GM23248 (cell line): ENCODE results near the gene PLCG1. TPM values are rescaled to one million over a fixed set of nuclear protein-coding genes. Genes with fewer than 3 reads are reported as not detected.

Experiments used
- DNase-seq: peaks from one replicate; pipeline ENCODE4 v3.0.0-alpha.2; 2015
- H2AFZ ChIP-seq: fragments of 200-600 bp; sonication (generic); 2 replicates; pipeline ENCODE4 v1.6.1; 2016; ENCODE audit warnings: antibody characterized with exemption
- H3F3A ChIP-seq: fragments of 200-600 bp; sonication (generic); 2 replicates; pipeline ENCODE4 v1.6.1; 2016; ENCODE audit warnings: mild to moderate bottlenecking, antibody characterized with exemption, mixed run types; ENCODE audit not compliant: insufficient read depth
- H3K27ac ChIP-seq: fragments of 200-600 bp; sonication (generic); 2 replicates; pipeline ENCODE4 v1.5.1; 2016; ENCODE audit warnings: mild to moderate bottlenecking
- H3K27me3 ChIP-seq: fragments of 200-600 bp; sonication (generic); replicated peaks from 2 replicates; pipeline ENCODE4 v1.6.1; 2016; ENCODE audit warnings: mild to moderate bottlenecking; ENCODE audit not compliant: insufficient read depth
- H3K36me3 ChIP-seq: fragments of 200-600 bp; sonication (generic); 2 replicates; pipeline ENCODE4 v1.6.1; 2016; ENCODE audit warnings: low read depth, mild to moderate bottlenecking
- H3K4me1 ChIP-seq: fragments of 200-600 bp; sonication (generic); 2 replicates; pipeline ENCODE4 v1.6.1; 2016; ENCODE audit warnings: mild to moderate bottlenecking; ENCODE audit not compliant: insufficient read depth
- H3K4me2 ChIP-seq: fragments of 200-600 bp; sonication (generic); one replicate; pipeline ENCODE4 v1.6.1; 2016; ENCODE audit warnings: mild to moderate bottlenecking; ENCODE audit not compliant: unreplicated experiment
- H3K4me3 ChIP-seq: fragments of 200-600 bp; sonication (generic); 2 replicates; pipeline ENCODE4 v1.5.1; 2016; ENCODE audit warnings: mild to moderate bottlenecking
- H3K79me2 ChIP-seq: fragments of 200-600 bp; sonication (generic); 2 replicates; pipeline ENCODE4 v1.6.1; 2016; ENCODE audit warnings: mild to moderate bottlenecking; ENCODE audit not compliant: insufficient read depth
- H3K9ac ChIP-seq: fragments of 200-600 bp; sonication (generic); 2 replicates; pipeline ENCODE4 v1.6.1; 2016; ENCODE audit warnings: mild to moderate bottlenecking
- H3K9me2 ChIP-seq: fragments of 200-600 bp; sonication (generic); 2 replicates; pipeline ENCODE4 v1.6.1; 2016; ENCODE audit warnings: mixed run types, mild to moderate bottlenecking, moderate library complexity; ENCODE audit not compliant: insufficient read depth
- H3K9me3 ChIP-seq: fragments of 200-600 bp; sonication (generic); one replicate; pipeline ENCODE4 v1.6.1; 2017; ENCODE audit warnings: low read depth
- H4K20me1 ChIP-seq: fragments of 200-600 bp; sonication (generic); 2 replicates; pipeline ENCODE4 v1.6.0; 2016; ENCODE audit not compliant: insufficient read depth
- EZH2 ChIP-seq: fragments of 200-600 bp; sonication (generic); IDR thresholded peaks from 2 replicates; pipeline ENCODE4 v1.6.1; 2018; ENCODE audit warnings: antibody characterized with exemption, mild to moderate bottlenecking; ENCODE audit not compliant: insufficient read depth, poor library complexity, severe bottlenecking
- EZH2phosphoT487 ChIP-seq: fragments of 200-600 bp; sonication (generic); IDR thresholded peaks from 2 replicates; pipeline ENCODE4 v1.6.1; 2018; ENCODE audit warnings: antibody characterized with exemption, moderate library complexity, mild to moderate bottlenecking, low read depth; ENCODE audit not compliant: insufficient read depth
- WGBS, 2 experiments: methylation state at CpG; one replicate each; pipeline ENCODE4 v1.1.6; 2015 to 2017; ENCODE audit warnings: low lambda C conversion rate in 2 of 2, low coverage in 1 of 2; ENCODE audit errors: missing lambda C conversion rate in 2 of 2; 5-methylcytosine and 5-hydroxymethylcytosine counted together
- in situ Hi-C: fragments of 300-500 bp; cut with MboI; formaldehyde crosslinking; loops from 2 replicates; pipeline ENCODE4 v1.15.0; 2020
- polyA plus RNA-seq: library from polyadenylated mRNA; unstranded; fragments of >200 nt; fragmentation: Nextera tagmentation; extraction: Ambion mirVana; gene quantifications from 2 replicates; pipeline ENCODE4 v1.2.1, GENCODE V29; 2016
- total RNA-seq: library from RNA; depleted of rRNA; stranded (reverse); fragments of >200 nt; shearing (Covaris generic); gene quantifications from 2 replicates; pipeline ENCODE4 v1.2.3, GENCODE V29; 2014

PLCG1 gene
- total and polyA plus RNA-seq, 2 experiments from 2014 or later = 8.3 to 32.6 TPM

DNA sequence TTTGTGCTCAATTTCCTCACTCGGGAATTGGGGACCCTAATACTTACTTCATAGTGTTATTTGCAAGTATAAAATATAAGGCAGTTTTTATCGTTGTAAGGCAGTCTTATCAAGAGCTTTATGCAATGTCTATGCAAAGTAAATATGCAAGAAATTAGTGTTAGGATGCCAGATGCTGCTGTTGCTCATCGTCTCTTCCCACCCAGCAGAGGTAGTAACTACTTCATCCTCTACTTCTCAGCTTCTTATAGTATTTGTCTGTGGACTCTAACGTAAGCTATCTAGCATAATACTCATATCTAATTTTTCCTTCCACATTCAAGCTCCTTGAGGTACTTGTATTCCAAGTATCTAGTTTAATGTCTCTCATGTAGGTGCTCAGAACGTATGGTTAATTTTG lies 11.6 kb downstream of the PLCG1 start:
- Histone ChIP-seq H3K36me3 (no peaks in the 10 kb centered on the region), H3K9ac (no peak overlapping the region), H2AFZ (no peak overlapping the region), H3K4me1 (peaks cover 19% of the 10 kb centered on the region), H3K27me3 (no peaks in the 10 kb centered on the region), H3K4me3 (no peak overlapping the region), H4K20me1 (peaks cover 5% of the 10 kb centered on the region; the same call in 1 of the 2 replicates), H3K9me2 (no peaks in the 10 kb centered on the region), H3K79me2 (peaks cover 100% of the 10 kb centered on the region), H3K27ac (no peak overlapping the region), H3K4me2 (no peak overlapping the region), H3F3A (no peaks in the 10 kb centered on the region), H3K9me3 (no peaks in the 10 kb centered on the region)
- in situ Hi-C loops = no loop called here
- 65 to 77% methylated on average over 5 of the region's 5 CpGs for WGBS, 2 experiments
- DNase-seq = no peak
- TF ChIP-seq EZH2phosphoT487 = no peak
- TF ChIP-seq EZH2 = no peak

DNA sequence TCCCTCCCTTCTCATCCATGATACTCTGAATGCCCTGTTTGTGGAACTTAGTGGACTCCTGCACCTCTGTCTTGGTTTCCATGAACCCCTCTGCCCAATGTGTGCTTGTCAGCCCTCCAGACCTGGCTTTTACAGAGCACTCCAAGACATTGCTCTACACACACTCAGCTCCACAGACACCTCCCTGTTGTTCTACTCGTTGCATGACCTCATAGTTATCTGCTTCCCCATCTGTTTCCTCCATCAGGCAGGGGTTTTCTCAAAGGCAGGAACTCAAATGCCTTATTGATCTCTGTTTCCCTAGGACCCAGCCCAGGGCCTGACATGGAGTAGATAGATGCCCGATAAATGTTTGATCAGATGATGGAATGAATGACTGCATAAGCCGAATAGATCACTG lies 13.3 kb downstream of the PLCG1 start:
- WGBS, 2 experiments = 46 to 55% methylated on average over 3 of the region's 3 CpGs
- H3K27me3 ChIP-seq = no peaks in the 10 kb centered on the region
- no peak overlapping the region for H2AFZ ChIP-seq
- in situ Hi-C loops = no loop called here
- TF ChIP-seq EZH2phosphoT487 (no peak), EZH2 (no peak)
- H3K9ac ChIP-seq = no peak overlapping the region
- no peaks in the 10 kb centered on the region for H3K36me3 ChIP-seq
- peak; percentile 29 for DNase-seq
- no peaks in the 10 kb centered on the region for H3K9me2 ChIP-seq
- peaks cover 100% of the 10 kb centered on the region for H3K79me2 ChIP-seq
- H3K9me3 ChIP-seq = no peaks in the 10 kb centered on the region
- H3K4me1 ChIP-seq = peaks cover 19% of the 10 kb centered on the region
- H4K20me1 ChIP-seq = peaks cover 5% of the 10 kb centered on the region; the same call in 1 of the 2 replicates
- H3K27ac ChIP-seq = no peak overlapping the region
- H3F3A ChIP-seq = no peaks in the 10 kb centered on the region
- H3K4me2 ChIP-seq = no peak overlapping the region
- no peak overlapping the region for H3K4me3 ChIP-seq

DNA sequence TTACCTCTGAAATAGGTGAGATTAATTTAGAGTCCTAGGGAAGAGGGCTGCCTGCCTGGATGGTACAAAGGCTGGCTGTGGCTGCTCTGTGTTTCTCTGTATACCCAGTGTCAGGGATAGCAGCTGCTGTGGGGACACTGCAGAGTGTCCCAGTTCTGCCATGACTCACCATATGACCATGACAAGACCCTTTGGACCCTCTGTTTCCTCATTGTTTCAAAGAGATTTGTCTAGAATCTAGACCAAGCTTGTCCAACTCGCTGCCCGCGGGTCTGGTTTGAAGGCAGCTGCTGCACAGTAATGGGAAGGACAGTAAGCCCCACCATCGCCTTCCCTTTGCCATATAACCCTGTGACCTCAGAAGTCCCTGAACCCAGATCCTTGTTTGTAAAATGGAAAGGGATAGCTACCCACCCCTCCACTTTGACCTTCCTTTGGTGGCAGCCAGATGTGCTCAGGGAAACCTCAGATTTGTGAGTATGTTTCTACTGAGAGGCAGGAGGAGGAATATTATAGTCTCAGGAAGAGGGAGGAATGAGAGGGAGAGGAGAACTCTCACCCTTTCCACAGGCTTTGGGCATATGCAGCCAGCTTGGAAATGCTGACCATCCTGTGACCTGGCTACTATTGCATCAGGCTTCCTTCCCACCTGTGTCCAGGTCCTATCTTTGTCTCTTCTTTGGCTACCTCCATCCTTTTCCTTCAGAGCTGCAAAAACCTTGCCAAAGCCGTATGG lies 14.0 kb downstream of the PLCG1 start:
- Histone ChIP-seq H3F3A (no peaks in the 10 kb centered on the region), H4K20me1 (peaks cover 5% of the 10 kb centered on the region; the same call in 1 of the 2 replicates), H3K4me1 (peaks cover 15% of the 10 kb centered on the region), H3K79me2 (peaks cover 100% of the 10 kb centered on the region), H3K27me3 (no peaks in the 10 kb centered on the region), H3K4me2 (no peak overlapping the region), H3K9ac (no peak overlapping the region), H2AFZ (no peak overlapping the region), H3K9me2 (no peaks in the 10 kb centered on the region), H3K9me3 (no peaks in the 10 kb centered on the region), H3K36me3 (no peaks in the 10 kb centered on the region), H3K27ac (no peak overlapping the region), H3K4me3 (no peak overlapping the region)
- DNase-seq = no peak
- in situ Hi-C loops = no loop called here
- WGBS, 2 experiments = 95 to 100% methylated on average over 5 of the region's 5 CpGs
- TF ChIP-seq EZH2phosphoT487 = no peak

DNA sequence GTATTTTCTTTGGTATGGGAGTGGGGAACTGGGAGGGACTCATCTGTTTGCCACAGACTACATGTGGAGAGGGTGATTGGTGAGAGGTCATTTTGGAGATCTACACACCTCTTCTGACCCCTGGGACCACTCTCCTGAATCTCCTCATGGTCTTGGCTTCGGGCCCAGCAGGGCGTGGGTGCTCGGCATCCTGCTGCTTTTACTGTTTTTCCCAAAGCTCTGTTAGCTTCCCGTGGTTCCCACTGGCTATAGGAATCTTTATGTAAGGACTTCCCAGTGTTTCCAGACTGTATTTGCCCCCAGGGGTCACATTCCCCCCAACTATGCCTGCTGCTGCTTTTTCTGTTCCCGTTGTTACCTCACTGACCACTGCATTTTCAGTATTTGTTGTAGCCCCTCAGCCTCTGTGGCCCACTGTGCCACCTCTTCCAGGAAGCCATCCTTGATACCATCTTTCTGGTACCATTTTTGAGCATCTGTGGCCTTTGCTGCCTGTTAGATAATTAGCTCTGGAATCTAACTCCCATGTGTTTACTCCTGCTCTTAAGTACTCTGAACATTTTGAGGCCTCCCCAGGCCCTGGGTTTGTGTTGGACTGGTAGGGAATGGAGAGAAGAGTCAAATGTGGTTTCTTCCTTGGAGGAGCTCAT lies 14.9 kb downstream of the PLCG1 start:
- H3K36me3 ChIP-seq = no peaks in the 10 kb centered on the region
- no peak overlapping the region for H3K4me2 ChIP-seq
- H2AFZ ChIP-seq = no peak overlapping the region
- no peak overlapping the region for H3K4me3 ChIP-seq
- H3K9ac ChIP-seq = no peak overlapping the region
- H3K9me3 ChIP-seq = no peaks in the 10 kb centered on the region
- H3K79me2 ChIP-seq = peaks cover 100% of the 10 kb centered on the region
- no peaks in the 10 kb centered on the region for H3K9me2 ChIP-seq
- no peak overlapping the region for H3K27ac ChIP-seq
- H3K27me3 ChIP-seq = no peaks in the 10 kb centered on the region
- H4K20me1 ChIP-seq = peaks cover 5% of the 10 kb centered on the region
- peaks cover 15% of the 10 kb centered on the region for H3K4me1 ChIP-seq
- no peaks in the 10 kb centered on the region for H3F3A ChIP-seq
- 45 to 47% methylated on average over 5 of the region's 5 CpGs for WGBS, 2 experiments
- no peak for DNase-seq
- in situ Hi-C loops = no loop called here
- TF ChIP-seq EZH2phosphoT487 (no peak), EZH2 (no peak)
